HepG2 (cell line): Measurements from ENCODE around the gene POU2AF2. TPM values are rescaled to one million over a fixed set of nuclear protein-coding genes. Genes with fewer than 3 reads are reported as not detected.

ENCODE experiments used
- ASH2L ChIP-seq: fragments of 300-600, 200-600 bp; sonication (generic); IDR thresholded peaks from 2 replicates; pipeline ENCODE4 v1.7.0; 2017; ENCODE audit warnings: low read depth, mild to moderate bottlenecking, moderate library complexity, mixed read lengths, low read length; ENCODE audit not compliant: insufficient read length
- FOXA3 ChIP-seq: IDR thresholded peaks from 2 replicates; pipeline ENCODE4 v1.6.1; 2016; ENCODE audit warnings: missing genetic modification reagents, missing compliant biosample characterization
- FOXP4 ChIP-seq: sonication (generic); formaldehyde crosslinking; IDR thresholded peaks from 2 replicates; pipeline ENCODE4 v1.4.0; 2020; ENCODE audit warnings: missing genetic modification reagents
- IKZF1 ChIP-seq: fragments of 450-650 bp; IDR thresholded peaks from 2 replicates; pipeline ENCODE4 v1.7.1; 2016
- NFRKB ChIP-seq: fragments of 450-650 bp; IDR thresholded peaks from 2 replicates; pipeline ENCODE4 v1.6.1; 2017
- SKI ChIP-seq: fragments of 450-650 bp; IDR thresholded peaks from one replicate; pipeline ENCODE4 v1.6.1; 2018; ENCODE audit warnings: mild to moderate bottlenecking; ENCODE audit not compliant: partially characterized antibody
- SOX6 ChIP-seq, 2 experiments: fragments of 450-650 bp in 1 of 2; sonication (generic) in 1 of 2; formaldehyde crosslinking in 1 of 2; IDR thresholded peaks; 2 replicates each; pipeline versions ENCODE4 v1.4.0 to v1.6.1; 2017 to 2020; ENCODE audit warnings: antibody characterized with exemption in 1 of 2, mild to moderate bottlenecking in 1 of 2, missing genetic modification reagents in 1 of 2
- SP5 ChIP-seq: IDR thresholded peaks from 2 replicates; pipeline ENCODE4 v1.6.1; 2016; ENCODE audit warnings: low read depth, borderline replicate concordance
- STAG1 ChIP-seq: sonication (generic); formaldehyde crosslinking; IDR thresholded peaks from 2 replicates; pipeline ENCODE4 v1.4.0; 2020; ENCODE audit warnings: missing genetic modification reagents
- TAF15 ChIP-seq: fragments of 200-400 bp; formaldehyde crosslinking; IDR thresholded peaks from one replicate; pipeline ENCODE4 v1.6.1; 2018; ENCODE audit warnings: mild to moderate bottlenecking, low read depth, low read length; ENCODE audit not compliant: poor library complexity, severe bottlenecking
- THAP9 ChIP-seq: sonication (generic); formaldehyde crosslinking; IDR thresholded peaks from 2 replicates; pipeline ENCODE4; 2020; ENCODE audit warnings: missing genetic modification reagents, mild to moderate bottlenecking, borderline replicate concordance
- ZBTB37 ChIP-seq: sonication (generic); formaldehyde crosslinking; IDR thresholded peaks from 2 replicates; pipeline ENCODE4 v1.4.0; 2020; ENCODE audit warnings: mild to moderate bottlenecking, missing genetic modification reagents
- ZFP37 ChIP-seq: sonication (generic); formaldehyde crosslinking; IDR thresholded peaks from 2 replicates; pipeline ENCODE4 v1.4.0; 2020; ENCODE audit warnings: missing genetic modification reagents, borderline replicate concordance
- ZNF101 ChIP-seq: sonication (generic); formaldehyde crosslinking; IDR thresholded peaks from 2 replicates; pipeline ENCODE4 v1.4.0; 2020; ENCODE audit warnings: mild to moderate bottlenecking, low read depth, missing genetic modification reagents, borderline replicate concordance
- ZNF362 ChIP-seq: sonication (generic); formaldehyde crosslinking; IDR thresholded peaks from 2 replicates; pipeline ENCODE4 v1.4.0; 2020; ENCODE audit warnings: missing genetic modification reagents, mild to moderate bottlenecking, borderline replicate concordance
- ZNF619 ChIP-seq: sonication (generic); formaldehyde crosslinking; IDR thresholded peaks from 2 replicates; pipeline ENCODE4 v1.4.0; 2020; ENCODE audit warnings: mild to moderate bottlenecking, missing genetic modification reagents
- ZNF652 ChIP-seq: IDR thresholded peaks from 2 replicates; pipeline ENCODE4 v1.6.1; 2016; ENCODE audit warnings: low read depth, borderline replicate concordance
- ZNF704 ChIP-seq: sonication (generic); formaldehyde crosslinking; IDR thresholded peaks from 2 replicates; pipeline ENCODE4 v1.8.1; 2023; ENCODE audit warnings: mild to moderate bottlenecking, inconsistent platforms, moderate library complexity, missing genetic modification reagents, borderline replicate concordance
- ZNF724P ChIP-seq: sonication (generic); formaldehyde crosslinking; IDR thresholded peaks from 2 replicates; pipeline ENCODE4 v1.8.0; 2022; ENCODE audit warnings: missing genetic modification reagents, borderline replicate concordance
- polyA plus RNA-seq, 8 experiments: library from polyadenylated mRNA; depleted of rRNA in 3 of 8; stranded (reverse) in 7 of 8; unstranded in 1 of 8; fragments of >200 nt; fragmentation: Illumina TruSeq in 4 of 8; extraction: Trizol in 4 of 8; gene quantifications; 2 replicates each; pipeline versions ENCODE4 v1.2.1 to v1.2.3, GENCODE V29; 2011 to 2016; ENCODE audit warnings: low read depth in 4 of 8, missing spikeins in 1 of 8, mixed read lengths in 1 of 8; ENCODE audit not compliant: insufficient read depth in 1 of 8
- total RNA-seq, 5 experiments: library from RNA; depleted of rRNA; stranded (reverse); fragments of >200 nt; fragmentation: Illumina TruSeq; extraction: Trizol; gene quantifications; 2 replicates each; pipeline ENCODE4 v1.2.3, GENCODE V29; 2016; ENCODE audit warnings: low read depth in 1 of 5
- TF ChIP-seq, protein P1 (sequence below): sonication (generic); formaldehyde crosslinking; IDR thresholded peaks from 2 replicates; pipeline ENCODE4 v1.8.1; 2023; ENCODE audit warnings: mild to moderate bottlenecking, missing genetic modification reagents

Gene POU2AF2
- total and polyA plus RNA-seq, 2 of the 13 experiments (the other 11 are each of a cell fraction or from before 2014, with no cell fraction given): 0.11 TPM; not detected in 1

- TF ChIP-seq ZBTB37 (CRISPR knock-in tag): no peak
- no peak for TF ChIP-seq STAG1 (CRISPR knock-in tag)
- 0 out of 2 replicates have a peak, but pooled peaks have one; percentile 14 for TF ChIP-seq ZFP37 (CRISPR knock-in tag)
- TF ChIP-seq ZNF101: no peak
- TF ChIP-seq THAP9 (CRISPR knock-in tag): no peak
- no peak for TF ChIP-seq SKI
- TF ChIP-seq ZNF619 (CRISPR knock-in tag): no peak
- TF ChIP-seq FOXP4 (CRISPR knock-in tag): no peak
- TF ChIP-seq SP5 (CRISPR knock-in tag): no peak; the same call in 1 of the 2 replicates
- TF ChIP-seq SOX6 (IDR thresholded peaks at IDR 0.05): no peak
- TF ChIP-seq SOX6 (CRISPR knock-in tag; IDR thresholded peaks at IDR 0.05): no peak
- TF ChIP-seq IKZF1: no peak
- no peak for TF ChIP-seq TAF15
- TF ChIP-seq ZNF652: no peak; the same call in 1 of the 2 replicates
- no peak for TF ChIP-seq ZNF704 (CRISPR knock-in tag)
- TF ChIP-seq, protein P1, sequence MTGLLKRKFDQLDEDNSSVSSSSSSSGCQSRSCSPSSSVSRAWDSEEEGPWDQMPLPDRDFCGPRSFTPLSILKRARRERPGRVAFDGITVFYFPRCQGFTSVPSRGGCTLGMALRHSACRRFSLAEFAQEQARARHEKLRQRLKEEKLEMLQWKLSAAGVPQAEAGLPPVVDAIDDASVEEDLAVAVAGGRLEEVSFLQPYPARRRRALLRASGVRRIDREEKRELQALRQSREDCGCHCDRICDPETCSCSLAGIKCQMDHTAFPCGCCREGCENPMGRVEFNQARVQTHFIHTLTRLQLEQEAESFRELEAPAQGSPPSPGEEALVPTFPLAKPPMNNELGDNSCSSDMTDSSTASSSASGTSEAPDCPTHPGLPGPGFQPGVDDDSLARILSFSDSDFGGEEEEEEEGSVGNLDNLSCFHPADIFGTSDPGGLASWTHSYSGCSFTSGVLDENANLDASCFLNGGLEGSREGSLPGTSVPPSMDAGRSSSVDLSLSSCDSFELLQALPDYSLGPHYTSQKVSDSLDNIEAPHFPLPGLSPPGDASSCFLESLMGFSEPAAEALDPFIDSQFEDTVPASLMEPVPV (CRISPR knock-in tag): no peak
- peak; percentile 13 for TF ChIP-seq ASH2L
- no peak for TF ChIP-seq FOXA3
- TF ChIP-seq NFRKB: no peak
- TF ChIP-seq ZNF724P (CRISPR knock-in tag): 0 out of 2 replicates have a peak, but pooled peaks have one; percentile 26
- no peak for TF ChIP-seq ZNF362 (CRISPR knock-in tag)
Measured at GRCh38 chr11:111335549-111335948, 90.0 kb downstream of the POU2AF2 start (continued).
